Kidney epithelial cell (primary cell): ENCODE results near the gene WASF1. TPM values are rescaled to one million over a fixed set of nuclear protein-coding genes. Genes with fewer than 3 reads are reported as not detected.

Experiments used
- DNase-seq: peaks from one replicate; pipeline ENCODE4 v3.0.0-alpha.2; 2010; ENCODE audit warnings: low read depth
- H3K27me3 ChIP-seq: 2 replicates; pipeline ENCODE4 v1.6.0; 2011; ENCODE audit warnings: low read length; ENCODE audit not compliant: control insufficient read depth, insufficient read depth
- H3K36me3 ChIP-seq: 2 replicates; pipeline ENCODE4 v1.5.1; 2011; ENCODE audit warnings: low read length; ENCODE audit not compliant: control insufficient read depth, insufficient read depth
- H3K4me3 ChIP-seq: 2 replicates; pipeline ENCODE4 v1.5.1; 2011; ENCODE audit warnings: low read depth, mild to moderate bottlenecking, control low read depth, low read length
- CTCF ChIP-seq: IDR thresholded peaks from 2 replicates; pipeline ENCODE4 v1.5.1; 2011; ENCODE audit warnings: mild to moderate bottlenecking, moderate library complexity, low read length, control low read depth, inconsistent platforms; ENCODE audit not compliant: insufficient read depth, poor library complexity, severe bottlenecking
- total RNA-seq: library from RNA; depleted of rRNA; stranded (reverse); fragments of >200 nt; gene quantifications from 2 replicates; pipeline ENCODE4 v1.2.3, GENCODE V29; 2015

Gene WASF1
- total RNA-seq, 1 donor from 2014 or later, result 11.2 TPM

GRCh38 chr6:110068592-110068967 lies 110.9 kb downstream of the WASF1 start:
- DNase-seq, result no peak
- no peak for TF ChIP-seq CTCF
- Histone ChIP-seq H3K4me3 (no peak overlapping the region), H3K36me3 (no peaks in the 10 kb centered on the region), H3K27me3 (no peaks in the 10 kb centered on the region)

GRCh38 chr6:110067837-110068591 lies 111.5 kb downstream of the WASF1 start:
- Histone ChIP-seq H3K36me3 (no peaks in the 10 kb centered on the region), H3K27me3 (no peaks in the 10 kb centered on the region), H3K4me3 (no peak overlapping the region)
- no peak for DNase-seq
- no peak for TF ChIP-seq CTCF

GRCh38 chr6:110064744-110065524 lies 114.5 kb downstream of the WASF1 start:
- H3K4me3 ChIP-seq, result no peak overlapping the region
- no peak for DNase-seq
- peaks cover 2% of the 10 kb centered on the region for H3K27me3 ChIP-seq
- no peak for TF ChIP-seq CTCF
- no peaks in the 10 kb centered on the region for H3K36me3 ChIP-seq

- Histone ChIP-seq H3K27me3 (peaks cover 2% of the 10 kb centered on the region), H3K4me3 (no peak overlapping the region), H3K36me3 (no peaks in the 10 kb centered on the region)
- TF ChIP-seq CTCF, result no peak
- DNase-seq, result no peak
These were observed 115.7 kb downstream of the WASF1 start for GRCh38 chr6:110063594-110064263.

- Histone ChIP-seq H3K36me3 (no peaks in the 10 kb centered on the region), H3K4me3 (no peak overlapping the region), H3K27me3 (peaks cover 3% of the 10 kb centered on the region)
- no peak for DNase-seq
- TF ChIP-seq CTCF, result no peak
These were observed 124.1 kb downstream of the WASF1 start for GRCh38 chr6:110055387-110055735.
